ENCODE data around the gene HSPH1. TPM values are rescaled to one million over a fixed set of nuclear protein-coding genes. Genes with fewer than 3 reads are reported as not detected.
"Not testable (repeated sequence)": the region's sequence is repeated elsewhere in the genome, so short reads cannot be mapped to it uniquely, and the experiment has no call there.

The HSPH1 gene
- total RNA-seq, 1 donor from 2014 or later: 53.4 TPM

GRCh38 chr13:31177813-31178495 is 16.2 kb upstream of the HSPH1 start:
- not testable (repeated sequence) for DNase-seq (ENCODE audit: low read depth in 2 of 2)

DNA sequence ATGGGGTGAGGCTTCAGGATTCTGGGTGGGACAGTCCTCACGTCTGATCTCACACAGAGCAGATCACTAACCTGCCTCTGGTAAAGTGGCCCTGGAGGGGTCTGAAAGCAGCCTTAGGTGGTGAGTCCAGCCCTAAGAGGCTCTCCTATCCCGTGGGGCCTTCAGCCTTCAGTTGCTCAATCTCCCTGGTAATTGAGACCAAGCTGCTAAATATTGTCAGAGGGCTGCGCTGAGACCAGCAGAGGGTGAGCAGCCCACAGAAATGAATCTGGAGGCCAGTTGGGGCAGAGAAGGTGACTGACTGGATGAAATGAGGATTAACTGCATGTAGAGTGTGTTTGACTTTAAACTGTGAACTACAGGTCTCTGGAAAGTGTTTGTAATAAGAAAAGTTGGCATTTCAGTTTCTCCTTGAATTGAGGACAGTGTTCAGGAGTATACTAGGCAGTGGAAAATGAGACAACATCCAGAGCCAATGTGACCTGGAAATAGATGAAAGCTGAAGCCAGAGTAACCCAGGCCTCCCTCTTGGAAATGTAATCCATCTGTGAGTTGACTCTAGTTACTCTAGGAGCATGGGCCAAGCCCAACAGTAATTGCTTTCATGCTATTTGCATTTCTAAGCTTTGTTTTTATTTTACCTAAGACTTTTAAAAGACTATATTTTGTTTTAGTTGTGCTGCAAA is 14.3 kb upstream of the HSPH1 start:
- DNase-seq (ENCODE audit: low read depth in 2 of 2): no peak

DNA sequence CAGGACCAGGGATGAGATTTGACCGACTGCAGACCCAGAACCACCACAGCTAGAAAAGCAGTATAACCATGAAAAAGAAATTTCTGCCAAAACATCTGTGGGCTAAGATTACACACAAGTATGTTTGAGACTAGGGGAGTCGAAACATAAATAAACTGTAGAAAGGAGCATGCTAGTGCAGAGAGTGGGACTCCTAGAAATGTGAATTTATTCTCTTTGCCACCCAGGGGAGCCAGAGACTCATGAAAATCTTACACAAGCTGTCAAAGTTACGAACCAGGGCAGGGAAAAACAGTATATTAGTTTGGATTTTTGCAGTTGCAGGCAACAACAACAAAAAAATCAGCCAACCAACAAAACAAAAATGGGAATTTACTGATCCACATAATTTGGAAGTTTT is 12.3 kb upstream of the HSPH1 start:
- peak in 1 of 2 donors; percentile 48 for DNase-seq (ENCODE audit: low read depth in 2 of 2)

- DNase-seq (ENCODE audit: low read depth in 2 of 2): peak; percentile 68 to 96
Measured at GRCh38 chr13:31172535-31172934, 10.8 kb upstream of the HSPH1 start.

GRCh38 chr13:31172001-31172400 is 10.3 kb upstream of the HSPH1 start:
- peak; percentile 49 to 55 for DNase-seq (ENCODE audit: low read depth in 2 of 2)

- DNase-seq (ENCODE audit: low read depth in 2 of 2): no peak
Measured at GRCh38 chr13:31168736-31169135, 7.0 kb upstream of the HSPH1 start.

DNA sequence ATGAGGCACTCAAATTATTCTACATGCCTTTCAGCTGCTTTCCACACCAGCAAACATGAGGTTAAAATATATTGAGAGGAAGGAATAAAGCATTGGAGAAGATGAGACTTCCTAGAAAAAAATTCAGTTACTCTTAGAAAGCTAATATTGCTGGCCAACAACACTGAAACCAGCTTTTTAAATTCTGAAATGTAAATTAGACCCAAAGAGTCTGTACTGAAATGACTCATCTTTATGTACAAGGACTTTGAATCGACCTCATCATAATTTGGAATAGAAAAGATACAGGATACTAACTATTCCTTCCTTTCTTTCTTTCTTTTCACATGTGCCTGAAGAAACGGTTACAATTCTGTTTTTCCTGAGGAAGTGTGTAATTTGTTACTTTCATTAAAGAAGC is 6.5 kb upstream of the HSPH1 start:
- DNase-seq (ENCODE audit: low read depth in 2 of 2): no peak

- DNase-seq (ENCODE audit: low read depth in 2 of 2): peak in 1 of 2 donors; percentile 19
Measured at GRCh38 chr13:31167490-31167889, 5.8 kb upstream of the HSPH1 start.

GRCh38 chr13:31166591-31166990 is 4.9 kb upstream of the HSPH1 start:
- no peak for DNase-seq (ENCODE audit: low read depth in 2 of 2)

DNA sequence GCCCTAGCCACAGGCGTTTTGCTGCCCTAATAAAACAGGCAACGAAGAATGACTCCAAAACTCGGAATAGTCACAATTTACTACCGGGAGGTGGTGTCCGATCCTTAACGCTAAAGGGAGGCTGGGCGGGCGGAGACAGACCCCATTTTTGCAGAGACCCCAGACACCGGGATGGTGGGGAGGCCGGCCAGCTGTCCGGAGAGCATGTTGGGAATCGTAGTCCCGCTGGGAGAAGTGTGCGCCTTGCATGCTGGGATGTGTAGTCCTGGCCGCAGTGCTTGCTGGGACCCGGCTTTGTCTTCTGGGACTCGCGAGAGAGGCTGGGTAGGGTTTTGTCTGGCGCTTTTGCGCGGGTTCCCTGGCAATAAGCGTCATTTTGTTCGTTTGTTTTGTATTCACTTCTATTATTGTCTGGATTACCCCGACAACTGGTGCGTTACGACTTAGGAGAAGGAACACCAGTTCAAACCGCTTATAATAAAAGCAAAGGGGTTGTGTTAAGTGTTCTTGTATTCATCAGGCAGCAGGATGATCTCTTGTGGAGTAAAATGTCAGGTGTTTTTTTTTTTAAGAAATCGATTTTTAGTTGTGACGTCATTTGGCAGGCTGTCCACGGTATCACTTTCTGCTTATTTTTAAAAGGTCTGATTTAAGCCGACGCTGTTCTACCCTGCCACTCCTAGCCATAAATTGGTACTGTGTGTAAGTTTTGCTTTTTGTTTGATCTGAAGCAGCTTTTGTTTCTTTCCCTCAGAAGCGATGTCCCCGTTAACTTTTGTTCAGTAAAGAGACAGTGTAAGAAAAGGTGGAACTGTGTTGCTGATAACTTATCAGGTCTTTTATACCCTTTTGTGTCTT is 676 bp upstream of the HSPH1 start:
- DNase-seq (ENCODE audit: low read depth in 2 of 2): peak; percentile 99

- DNase-seq (ENCODE audit: low read depth in 2 of 2): peak; percentile 82 to 84
Measured at GRCh38 chr13:31160857-31161556, 697 bp downstream of the HSPH1 start.

- peak in 1 of 2 donors; percentile 11 for DNase-seq (ENCODE audit: low read depth in 2 of 2)
Measured at GRCh38 chr13:31159306-31159705, 2.4 kb downstream of the HSPH1 start.

DNA sequence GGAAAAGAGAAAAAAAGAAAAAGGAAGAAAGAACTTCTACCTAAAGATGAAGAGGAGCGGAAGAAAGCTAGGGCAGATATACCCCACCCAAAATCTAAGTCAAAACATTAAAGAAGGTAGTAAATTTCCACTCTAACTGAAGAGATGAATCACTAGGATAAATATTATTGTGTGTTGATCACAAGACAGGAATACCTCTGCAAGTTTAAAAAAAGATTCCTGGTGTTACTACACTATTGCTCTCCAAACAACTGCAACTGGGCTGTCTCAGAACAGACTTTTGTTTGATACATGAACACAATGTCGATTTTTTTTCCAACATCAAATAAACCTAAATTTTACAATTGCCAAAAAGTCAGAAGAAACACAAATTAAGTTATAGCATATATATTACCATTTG is 6.8 kb downstream of the HSPH1 start:
- DNase-seq (ENCODE audit: low read depth in 2 of 2): peak in 1 of 2 donors; percentile 45

DNA sequence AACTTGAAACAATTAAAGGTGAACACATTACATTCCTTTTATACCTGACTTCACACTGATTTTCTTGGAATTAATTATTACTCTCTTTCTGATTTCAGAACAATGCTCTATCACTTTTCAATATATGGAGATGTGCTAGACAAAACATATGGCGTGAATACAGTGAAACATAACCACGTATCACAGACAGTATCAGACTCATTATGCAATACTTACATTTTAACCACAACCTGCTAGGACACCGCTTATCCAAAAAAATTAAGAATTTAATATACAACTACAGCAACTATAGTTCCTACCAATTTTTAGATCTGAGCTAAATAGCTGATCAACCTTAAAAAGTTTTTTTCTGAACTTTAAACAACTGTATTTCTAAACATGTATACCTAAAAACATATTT is 9.9 kb downstream of the HSPH1 start:
- DNase-seq (ENCODE audit: low read depth in 2 of 2): no peak

DNA sequence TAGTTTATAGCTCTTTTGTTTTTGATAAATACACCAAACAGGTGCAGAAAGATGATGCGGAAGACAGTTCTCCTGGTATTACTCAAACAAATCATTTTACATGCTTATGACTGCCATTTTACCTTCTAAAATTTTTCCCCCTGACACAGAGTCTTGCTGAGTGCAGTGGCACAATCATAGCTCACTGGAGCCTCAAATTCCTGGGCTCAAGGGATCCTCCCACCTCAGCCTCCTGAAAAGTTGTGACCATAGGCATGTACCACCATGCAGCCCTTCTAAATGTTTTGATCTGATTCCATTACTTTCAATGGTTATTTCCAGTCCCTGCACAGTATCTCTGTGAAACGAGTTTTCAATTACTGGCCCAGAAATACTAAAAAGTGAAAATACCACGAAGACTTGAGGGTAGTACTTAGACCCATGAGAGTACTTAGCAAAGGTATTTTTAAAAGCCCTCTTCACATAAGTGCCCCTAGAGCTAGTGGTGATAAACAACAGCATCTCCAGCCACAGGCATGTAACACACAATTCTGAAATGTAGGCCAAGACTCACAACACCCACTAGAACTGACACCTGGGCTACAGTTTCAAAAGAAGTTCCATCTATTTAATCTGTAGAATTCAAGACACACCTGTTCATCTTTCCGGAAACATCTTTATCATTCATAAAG is 11.3 kb downstream of the HSPH1 start:
- no peak for DNase-seq (ENCODE audit: low read depth in 2 of 2)

DNA sequence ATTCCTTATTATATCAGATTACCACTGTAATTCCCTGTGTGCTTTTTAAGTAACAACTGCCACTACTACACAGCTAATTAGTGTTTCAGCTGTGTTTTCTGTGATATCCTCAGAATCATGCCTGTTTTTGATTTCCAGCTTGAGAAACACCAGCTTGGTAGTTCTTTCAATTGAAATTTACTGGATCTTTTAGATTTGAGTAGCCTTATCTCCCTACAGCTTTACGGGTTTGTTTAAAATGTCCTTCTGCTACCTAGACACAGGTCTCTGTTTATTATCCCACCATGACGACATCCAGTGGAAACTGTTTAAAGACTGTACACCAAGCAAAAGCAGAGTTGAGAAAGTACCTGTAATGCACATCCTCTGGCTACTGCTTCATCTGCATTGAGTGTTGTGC is 12.1 kb downstream of the HSPH1 start:
- no peak for DNase-seq (ENCODE audit: low read depth in 2 of 2)

DNA sequence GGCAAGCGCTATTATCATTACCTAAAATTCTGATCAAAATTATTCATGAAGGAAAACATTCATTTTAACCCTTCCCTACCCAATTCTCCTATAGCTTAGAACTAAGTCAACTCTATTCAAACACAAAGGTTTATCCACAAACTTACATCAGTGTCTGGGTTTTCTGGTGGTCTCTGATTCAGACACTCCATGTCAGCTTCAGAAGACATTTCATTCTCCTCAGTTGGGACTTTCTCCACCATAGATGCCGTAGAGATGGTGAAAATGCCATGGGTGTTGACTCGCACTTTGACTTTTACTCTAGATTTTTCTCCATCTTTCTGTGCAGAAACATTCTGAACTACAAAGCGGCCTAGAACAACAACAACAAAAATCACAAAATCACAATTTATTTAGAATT is 16.3 kb downstream of the HSPH1 start:
- DNase-seq (ENCODE audit: low read depth in 2 of 2): no peak

- DNase-seq (ENCODE audit: low read depth in 2 of 2): peak in 1 of 2 donors; percentile 41
Measured at GRCh38 chr13:31138515-31138914, 23.2 kb downstream of the HSPH1 start.

- DNase-seq (ENCODE audit: low read depth in 2 of 2): no peak
Measured at GRCh38 chr13:31136724-31137123, 25.0 kb downstream of the HSPH1 start.

DNA sequence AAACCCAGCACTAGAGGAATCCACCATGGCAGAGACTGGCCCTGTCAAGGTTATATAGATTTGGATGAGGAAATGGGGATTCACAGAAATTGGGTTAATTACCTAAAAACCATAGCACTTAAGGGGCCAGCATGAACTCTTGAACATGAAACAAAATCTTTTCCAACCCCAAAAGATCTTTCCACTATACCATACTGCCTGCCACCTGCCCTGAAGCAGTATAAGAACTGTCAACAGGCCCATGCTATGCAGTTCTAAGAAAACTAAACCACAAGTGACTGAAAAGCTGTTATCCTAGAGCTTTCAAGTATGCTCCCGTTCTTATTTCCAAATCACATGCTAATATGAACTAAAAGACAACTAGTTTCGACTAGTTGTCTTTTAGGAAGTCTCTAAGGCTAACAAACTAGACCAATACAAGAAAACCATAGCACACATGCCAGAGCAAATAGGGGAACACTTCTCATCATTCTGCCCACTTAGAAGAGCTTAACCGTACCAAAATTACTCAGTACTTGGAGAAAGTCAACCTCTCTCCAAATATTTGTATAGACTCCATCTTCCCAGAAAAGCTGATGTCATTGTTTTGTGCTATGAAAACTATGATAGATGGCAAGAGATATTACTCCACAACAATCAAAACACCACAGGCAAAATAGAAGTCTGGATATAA is 27.5 kb downstream of the HSPH1 start:
- DNase-seq (ENCODE audit: low read depth in 2 of 2): no peak

DNA sequence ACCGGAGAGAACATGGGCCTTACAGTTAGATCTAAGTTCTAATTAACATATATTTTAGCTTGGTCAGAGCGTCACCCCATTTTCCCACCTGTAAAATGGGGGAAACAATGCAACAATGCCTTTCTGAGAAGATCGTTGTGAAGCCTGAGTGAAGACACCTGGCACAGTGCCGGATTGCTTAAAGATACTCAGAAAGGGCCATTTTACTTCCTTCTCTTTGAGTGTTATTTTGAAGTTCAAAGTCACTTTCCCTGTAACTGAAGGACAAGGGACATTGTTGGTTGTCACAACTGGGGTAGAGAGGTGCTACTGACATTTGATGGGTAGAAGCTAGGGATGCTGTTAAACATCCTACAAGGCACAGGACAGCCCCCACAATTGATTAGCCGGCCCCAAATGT is 28.1 kb downstream of the HSPH1 start:
- no peak for DNase-seq (ENCODE audit: low read depth in 2 of 2)

All from lung microvascular endothelial cell (primary cell).